ENCODE measurements around the gene MOCOS.

MOCOS gene

GRCh38 chr18:36187826-36188721, 777 bp downstream of the MOCOS start:
- no peak for TF ChIP-seq CTCF (IDR thresholded peaks at IDR 0.05)

GRCh38 chr18:36188916-36189315, 1.6 kb downstream of the MOCOS start:
- no peak for TF ChIP-seq CTCF (IDR thresholded peaks at IDR 0.05)

- TF ChIP-seq CTCF (IDR thresholded peaks at IDR 0.05) = no peak
Observed at GRCh38 chr18:36189486-36189885, 2.2 kb downstream of the MOCOS start.

- no peak for TF ChIP-seq CTCF (IDR thresholded peaks at IDR 0.05)
Observed at GRCh38 chr18:36191286-36191685, 4.0 kb downstream of the MOCOS start.

GRCh38 chr18:36191711-36192110, 4.4 kb downstream of the MOCOS start:
- no peak for TF ChIP-seq CTCF (IDR thresholded peaks at IDR 0.05)

- no peak for TF ChIP-seq CTCF (IDR thresholded peaks at IDR 0.05)
Observed at GRCh38 chr18:36194600-36195315, 7.5 kb downstream of the MOCOS start.

GRCh38 chr18:36195427-36196122, 8.3 kb downstream of the MOCOS start:
- TF ChIP-seq CTCF (IDR thresholded peaks at IDR 0.05) = no peak
